Thymus (tissue), 11 donors: Measurements from ENCODE around the gene HES5. TPM values are rescaled to one million over a fixed set of nuclear protein-coding genes. Genes with fewer than 3 reads are reported as not detected.

Source experiments
- DNase-seq, 9 donors: peaks; one replicate each; pipeline ENCODE4 v3.0.0-alpha.2; 2013; ENCODE audit warnings: low spot score in 9 of 9, low read depth in 6 of 9, missing footprints in 1 of 9
- H3K27ac ChIP-seq, 2 donors: one replicate each; pipeline ENCODE4 v1.5.1; 2013; ENCODE audit warnings: control low read depth in 1 of 2, low read depth in 1 of 2, low read length in 1 of 2, mild to moderate bottlenecking in 1 of 2, moderate library complexity in 1 of 2
- H3K27me3 ChIP-seq, 2 donors: one replicate each; pipeline ENCODE4 v1.5.1; 2013; ENCODE audit warnings: low read length in 1 of 2; ENCODE audit not compliant: control insufficient read depth in 2 of 2, insufficient read depth in 1 of 2
- H3K36me3 ChIP-seq, 2 donors: one replicate each; pipeline ENCODE4 v1.5.1; 2013; ENCODE audit warnings: low read length in 1 of 2, mild to moderate bottlenecking in 1 of 2, moderate library complexity in 1 of 2; ENCODE audit not compliant: control insufficient read depth in 2 of 2, insufficient read depth in 2 of 2
- H3K4me1 ChIP-seq, 2 donors: one replicate each; pipeline ENCODE4 v1.5.1; 2013; ENCODE audit warnings: low read length in 2 of 2; ENCODE audit not compliant: control insufficient read depth in 2 of 2, insufficient read depth in 2 of 2
- H3K4me3 ChIP-seq, 2 donors: one replicate each; pipeline ENCODE4 v1.5.1; 2013; ENCODE audit warnings: low read length in 2 of 2, control low read depth in 1 of 2, mild to moderate bottlenecking in 1 of 2
- H3K9me3 ChIP-seq, 2 donors: one replicate each; pipeline ENCODE4 v1.5.1; 2013; ENCODE audit warnings: low read length in 1 of 2, mild to moderate bottlenecking in 1 of 2; ENCODE audit not compliant: control insufficient read depth in 2 of 2, insufficient read depth in 1 of 2
- WGBS: extraction: QIAGEN DNeasy Blood & Tissue Kit; methylation state at CpG from one replicate; pipeline ENCODE4 v1.1.7; 2013; 5-methylcytosine and 5-hydroxymethylcytosine counted together
- polyA plus RNA-seq: library from polyadenylated mRNA; stranded (reverse); fragments of 200-250 nt; gene quantifications from one replicate; pipeline ENCODE4 v1.2.3, GENCODE V29; 2013
- total RNA-seq: library from RNA; stranded (reverse); fragments of 120-200 nt; gene quantifications from one replicate; pipeline ENCODE4 v1.2.4, GENCODE V29; 2013
- donor health status: healthy.

Gene HES5
- total and polyA plus RNA-seq, 2 donors: 0.38 to 0.55 TPM

- peaks cover 46 to 74% of the 10 kb centered on the region in 2 donors for H3K27me3 ChIP-seq
These were observed 888 bp downstream of the HES5 start for GRCh38 chr1:2528966-2529783.

GRCh38 chr1:2528611-2528965 is 1.5 kb downstream of the HES5 start:
- WGBS: 75% methylated on average over 10 of the region's 10 CpGs
- H3K9me3 ChIP-seq: no peaks in the 10 kb centered on the region
- peaks cover 44 to 52% of the 10 kb centered on the region in 2 donors for H3K4me1 ChIP-seq
- H3K27me3 ChIP-seq: peaks cover 46 to 69% of the 10 kb centered on the region in 2 donors
- no peak for DNase-seq
- no peak overlapping the region for H3K4me3 ChIP-seq
- no peaks in the 10 kb centered on the region for H3K36me3 ChIP-seq
- H3K27ac ChIP-seq: no peak overlapping the region

More at GRCh38 chr1:2528966-2529783, 888 bp downstream of the HES5 start:
- peak in 1 of 9 donors; percentile 44 for DNase-seq
- Histone ChIP-seq H3K9me3 (no peaks in the 10 kb centered on the region), H3K27ac (no peak overlapping the region), H3K36me3 (no peaks in the 10 kb centered on the region), H3K4me3 (peak overlapping the region in 1 of 2 donors; percentile 41), H3K4me1 (peaks cover 41 to 51% of the 10 kb centered on the region in 2 donors)
- 3% methylated on average over 84 of the region's 84 CpGs for WGBS

GRCh38 chr1:2528016-2528415 is 2.0 kb downstream of the HES5 start:
- no peak for DNase-seq
- H3K9me3 ChIP-seq: no peaks in the 10 kb centered on the region
- no peak overlapping the region for H3K27ac ChIP-seq
- WGBS: 92% methylated on average over 12 of the region's 12 CpGs
- H3K4me1 ChIP-seq: peaks cover 44 to 58% of the 10 kb centered on the region in 2 donors
- H3K4me3 ChIP-seq: no peak overlapping the region
- H3K36me3 ChIP-seq: no peaks in the 10 kb centered on the region
- H3K27me3 ChIP-seq: peaks cover 46 to 63% of the 10 kb centered on the region in 2 donors

- Histone ChIP-seq H3K4me3 (no peak overlapping the region), H3K36me3 (no peaks in the 10 kb centered on the region), H3K9me3 (no peaks in the 10 kb centered on the region), H3K4me1 (peaks cover 44 to 58% of the 10 kb centered on the region in 2 donors), H3K27ac (no peak overlapping the region), H3K27me3 (peaks cover 42 to 58% of the 10 kb centered on the region in 2 donors)
- WGBS: 98% methylated on average over 4 of the region's 4 CpGs
- no peak for DNase-seq
These were observed 2.6 kb downstream of the HES5 start for GRCh38 chr1:2527556-2527860.

GRCh38 chr1:2526824-2527555 is 3.1 kb downstream of the HES5 start:
- DNase-seq: peak in 4 of 9 donors; percentile 34 to 78 (median 54)
- peaks cover 44 to 58% of the 10 kb centered on the region in 2 donors for H3K4me1 ChIP-seq
- H3K27me3 ChIP-seq: peaks cover 39 to 53% of the 10 kb centered on the region in 2 donors
- peak overlapping the region in 1 of 2 donors; percentile 66 for H3K27ac ChIP-seq
- peak overlapping the region; percentile 49 to 92 for H3K4me3 ChIP-seq
- 43% methylated on average over 20 of the region's 20 CpGs for WGBS
- no peaks in the 10 kb centered on the region for H3K9me3 ChIP-seq
- H3K36me3 ChIP-seq: peaks cover 0 to 1% of the 10 kb centered on the region in 2 donors

GRCh38 chr1:2525920-2526823 is 3.9 kb downstream of the HES5 start, which contains the start of gene PANK4:
PANK4 (minus strand) TSS chr1:2526596; CDS start chr1:2526587, 9 bp downstream.
- Histone ChIP-seq H3K27ac (peak within 1 kb of the TSS; percentile 47 to 86), H3K4me1 (peaks cover 44 to 58% of the 10 kb centered on the region in 2 donors)
- WGBS: under 1% methylated on average over 107 of the region's 107 CpGs

GRCh38 chr1:2525572-2525919 is 4.5 kb downstream of the HES5 start:
- 12% methylated on average over 20 of the region's 20 CpGs for WGBS
- no peaks in the 10 kb centered on the region for H3K9me3 ChIP-seq
- H3K27ac ChIP-seq: no peak overlapping the region
- peaks cover 38 to 51% of the 10 kb centered on the region in 2 donors for H3K4me1 ChIP-seq
- peaks cover 29 to 38% of the 10 kb centered on the region in 2 donors for H3K27me3 ChIP-seq
- no peak for DNase-seq
- H3K36me3 ChIP-seq: peaks cover 12% of the 10 kb centered on the region in 2 donors
- peak overlapping the region; percentile 91 to 92 for H3K4me3 ChIP-seq

More at GRCh38 chr1:2525920-2526823, 3.9 kb downstream of the HES5 start, which contains the start of gene PANK4:
- Histone ChIP-seq H3K9me3 (no peaks in the 10 kb centered on the region), H3K36me3 (peaks cover 6% of the 10 kb centered on the region in 2 donors), H3K4me3 (peak within 1 kb of the TSS; percentile 91 to 92), H3K27me3 (peaks cover 35 to 44% of the 10 kb centered on the region in 2 donors)
- peak in 7 of 9 donors; percentile 72 to 96 (median 92) for DNase-seq

- H3K9me3 ChIP-seq: no peaks in the 10 kb centered on the region
- peak overlapping the region; percentile 62 to 71 for H3K27ac ChIP-seq
- H3K27me3 ChIP-seq: peaks cover 14 to 24% of the 10 kb centered on the region in 2 donors
- peak overlapping the region in 1 of 2 donors; percentile 10 for H3K4me3 ChIP-seq
- 60% methylated on average over 10 of the region's 10 CpGs for WGBS
- peaks cover 25 to 43% of the 10 kb centered on the region in 2 donors for H3K4me1 ChIP-seq
- peaks cover 24 to 27% of the 10 kb centered on the region in 2 donors for H3K36me3 ChIP-seq
- peak in 1 of 9 donors; percentile 59 for DNase-seq
These were observed 6.0 kb downstream of the HES5 start for GRCh38 chr1:2523891-2524609.
